Stimulated activated CD8-positive, alpha-beta memory T cell treated with anti-CD3 and anti-CD28 coated beads, Interleukin-4, amount 100 ng/mL, for 4 hours (primary cell): ENCODE measurements around the gene MRI1.
A peak's percentile ranks its signal among the peaks of the same experiment; 100 is the strongest.
"Not testable (repeated sequence)": the region's sequence is repeated elsewhere in the genome, so short reads cannot be mapped to it uniquely, and the experiment has no call there.

Experiments
- DNase-seq, 2 donors: peaks; one replicate each; pipeline ENCODE4 v3.0.0-alpha.2; 2020; ENCODE audit warnings: low read depth in 2 of 2, low spot score in 1 of 2

MRI1 gene

DNA sequence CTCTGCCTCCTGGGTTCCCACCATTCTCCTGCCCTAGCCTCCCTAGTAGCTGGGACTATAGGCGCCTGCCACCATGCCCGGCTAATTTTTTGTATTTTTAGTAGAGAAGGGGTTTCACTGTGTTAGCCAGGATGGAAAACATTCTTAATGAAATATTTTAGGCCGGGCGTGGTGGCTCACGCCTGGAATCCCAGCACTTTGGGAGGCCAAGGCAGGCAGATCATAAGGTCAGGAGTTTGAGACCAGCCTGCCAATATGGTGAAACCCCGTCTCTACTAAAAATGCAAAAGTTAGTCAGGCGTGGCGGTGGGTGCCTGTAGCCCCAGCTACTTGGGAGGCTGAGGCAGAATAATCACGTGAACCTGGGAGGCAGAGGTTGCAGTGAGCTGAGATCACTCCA lies 29.0 kb downstream of the MRI1 start:
- DNase-seq, result not testable (repeated sequence)

DNA sequence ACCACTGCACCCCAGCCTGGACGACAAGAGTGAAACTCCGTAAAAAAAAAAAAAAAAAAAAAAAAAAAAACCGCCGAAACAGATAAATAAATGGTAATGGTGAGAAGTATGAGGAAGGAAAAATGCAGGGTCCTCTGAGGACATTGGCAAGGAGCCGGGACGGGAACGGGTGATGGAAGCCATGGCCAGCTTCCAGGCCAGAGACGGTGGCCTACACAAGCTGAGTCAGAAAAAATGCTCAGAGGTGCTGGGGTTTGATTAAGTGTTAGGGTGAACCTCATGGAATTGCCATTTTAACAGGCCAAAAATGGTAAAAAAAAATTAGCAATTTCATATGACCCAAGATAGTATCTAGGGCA lies 30.1 kb downstream of the MRI1 start:
- no peak for DNase-seq

DNA sequence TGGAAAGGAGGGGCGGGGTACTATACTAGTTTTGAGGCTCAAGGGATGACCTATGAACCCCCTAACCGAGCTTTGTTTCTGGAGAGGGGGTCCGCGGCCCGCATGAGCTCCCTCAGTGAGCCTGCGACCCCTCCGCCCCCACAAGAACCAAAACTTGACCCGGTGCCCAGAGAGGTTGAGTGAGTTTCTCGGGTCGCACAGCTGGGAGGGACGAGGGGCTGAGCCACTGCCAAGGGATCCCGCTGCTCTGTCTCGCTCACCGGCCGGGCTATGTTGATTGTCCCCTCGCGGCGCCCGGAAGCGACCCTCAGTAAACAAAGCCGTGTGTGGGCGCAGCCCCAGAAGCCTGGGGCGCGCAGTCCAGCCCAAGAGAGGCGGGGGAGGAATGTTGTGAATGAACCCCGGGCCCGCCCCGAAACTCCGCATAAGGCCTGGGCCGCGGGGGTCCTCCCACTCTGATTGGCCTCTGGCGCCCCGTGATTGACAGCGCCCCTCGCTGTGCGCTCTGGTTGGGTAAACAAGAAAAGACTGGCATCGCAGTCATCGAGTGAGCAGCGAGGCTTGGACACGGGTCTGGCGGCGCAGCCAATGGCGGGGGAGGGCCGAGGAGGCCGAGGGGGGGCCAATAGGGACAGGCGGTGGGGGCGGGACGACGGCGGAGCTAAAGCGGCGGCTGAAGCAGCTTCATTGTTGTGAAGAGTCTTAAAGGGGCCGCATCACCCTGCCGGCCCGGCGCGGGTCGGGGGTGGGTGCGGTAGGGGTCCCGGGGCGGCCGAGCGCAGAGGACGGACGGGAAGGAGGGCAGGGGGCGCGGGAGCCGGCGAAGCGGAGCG lies 30.7 kb downstream of the MRI1 start, which contains the start of gene ZSWIM4:
Gene ZSWIM4, plus strand, starts transcription at position 687 of the 833 bp plus-strand sequence. CDS start 206 bp downstream, outside the sequence.
- DNase-seq, result peak; percentile 80 to 93

DNA sequence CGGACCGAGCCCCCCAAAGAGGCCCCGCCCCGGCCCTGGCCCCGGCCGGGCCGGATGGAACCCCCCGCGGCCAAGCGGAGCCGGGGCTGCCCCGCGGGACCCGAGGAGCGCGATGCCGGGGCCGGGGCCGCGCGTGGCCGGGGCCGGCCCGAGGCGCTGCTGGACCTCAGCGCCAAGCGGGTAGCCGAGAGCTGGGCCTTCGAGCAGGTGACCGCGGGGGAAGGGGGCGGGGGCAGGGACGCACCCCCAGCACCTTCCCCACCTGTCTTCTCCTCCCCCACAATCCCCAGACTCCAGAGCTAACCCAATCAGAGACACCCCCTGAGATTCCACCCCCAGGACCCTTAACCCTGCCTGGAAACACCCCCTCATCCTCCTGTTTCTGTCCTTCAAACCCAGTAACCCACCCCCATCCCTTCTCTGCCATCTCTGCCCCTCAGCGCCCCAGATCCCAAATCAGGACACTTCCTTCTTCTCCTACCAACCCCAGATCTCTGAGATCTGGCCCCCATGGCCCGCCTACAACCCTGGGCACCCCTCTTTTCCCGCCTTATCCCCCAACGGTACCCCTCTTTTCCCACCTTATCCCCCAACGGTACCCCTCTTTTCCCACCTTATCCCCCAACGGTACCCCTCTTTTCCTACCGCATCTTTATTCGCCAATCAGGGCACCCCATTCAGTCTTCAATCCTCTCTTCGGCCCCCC lies 31.4 kb downstream of the MRI1 start:
- DNase-seq, result no peak

DNA sequence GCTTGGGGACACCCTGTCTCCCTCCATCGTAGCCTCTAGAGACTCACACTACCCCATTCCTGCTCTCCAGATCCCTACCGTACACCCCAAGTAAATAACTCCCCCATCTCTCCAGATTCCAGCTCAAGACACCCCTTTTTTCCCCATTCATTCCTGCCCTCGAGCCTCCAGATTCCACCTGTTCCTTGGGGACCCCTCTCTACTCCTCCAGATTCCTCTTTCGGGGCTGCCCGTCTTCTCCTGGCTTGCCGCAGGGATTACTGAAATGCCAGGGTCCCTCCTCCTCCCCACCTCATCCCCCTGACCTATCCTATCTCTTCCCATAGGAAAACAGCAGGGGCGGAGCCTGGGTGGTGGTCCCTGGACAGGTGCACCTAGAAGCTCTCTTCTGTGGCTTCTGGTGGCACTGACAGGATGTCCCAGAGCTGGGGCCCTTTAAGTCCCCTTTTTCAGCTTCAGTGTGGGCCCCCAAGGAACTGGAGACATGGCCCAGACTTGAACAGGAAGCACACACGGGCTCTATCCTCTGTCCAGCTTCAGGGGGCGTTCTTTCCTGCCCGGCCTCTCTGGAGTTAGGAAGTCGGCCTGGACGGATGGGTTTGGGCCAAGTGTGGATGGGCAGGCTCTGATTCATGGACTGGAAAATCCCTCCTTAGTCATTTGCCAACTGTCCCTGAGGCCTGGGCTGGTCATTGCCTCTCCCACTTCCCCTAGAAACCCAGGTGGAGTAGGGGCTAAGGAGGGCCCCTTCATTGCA lies 32.2 kb downstream of the MRI1 start:
- no peak for DNase-seq

DNA sequence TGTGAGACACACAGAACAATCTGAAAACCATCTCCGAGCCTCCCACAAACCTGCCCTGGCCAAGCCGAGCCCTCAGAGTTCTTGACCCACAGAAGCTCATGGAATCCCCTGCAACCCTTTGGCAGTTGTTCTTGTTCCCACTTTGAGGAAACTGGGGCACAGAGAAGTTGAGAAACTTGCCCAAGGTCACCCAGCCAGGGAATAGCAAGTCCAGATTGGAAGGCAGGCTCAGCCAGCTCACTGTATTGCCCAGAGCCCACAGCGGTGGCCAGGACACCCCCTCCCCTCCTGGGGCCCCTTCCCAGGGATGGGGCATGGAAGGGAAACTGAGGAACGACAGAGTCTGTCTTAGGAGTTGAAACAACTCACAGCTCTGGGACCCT lies 32.7 kb downstream of the MRI1 start:
- DNase-seq, result no peak

DNA sequence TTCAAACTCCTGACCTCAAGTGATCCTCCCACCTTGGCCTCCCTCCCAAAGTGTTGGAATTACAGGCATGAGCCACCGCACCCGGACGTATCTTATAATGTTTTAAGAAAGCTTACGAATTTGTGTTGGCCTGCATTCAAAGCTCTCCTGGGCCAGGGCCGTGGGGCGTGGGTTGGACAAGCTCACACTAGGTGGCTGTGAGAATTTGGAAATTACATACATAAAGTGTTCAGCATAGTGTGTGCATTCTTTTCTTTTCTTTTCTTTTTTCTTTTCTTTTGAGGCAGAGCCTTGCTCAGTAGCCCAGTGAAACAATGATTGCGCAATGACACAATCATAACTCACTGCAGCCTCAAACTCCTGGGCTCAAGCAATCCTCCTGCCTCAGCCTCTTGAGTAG lies 33.5 kb downstream of the MRI1 start:
- DNase-seq, result no peak

DNA sequence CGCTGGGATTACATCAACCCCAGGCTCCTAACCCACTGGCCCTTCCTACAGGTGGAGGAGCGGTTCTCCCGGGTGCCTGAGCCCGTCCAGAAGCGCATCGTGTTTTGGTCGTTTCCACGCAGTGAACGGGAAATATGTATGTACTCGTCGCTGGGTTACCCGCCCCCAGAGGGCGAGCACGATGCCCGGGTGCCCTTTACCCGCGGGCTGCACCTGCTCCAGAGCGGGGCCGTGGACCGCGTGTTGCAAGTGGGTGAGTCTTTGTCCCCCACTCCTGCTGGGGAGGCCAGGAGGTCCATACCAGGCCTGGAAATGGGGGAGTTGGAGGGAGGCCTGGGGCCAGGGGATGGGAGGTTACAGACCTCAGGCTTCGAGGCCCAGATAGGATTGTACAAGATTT lies 35.3 kb downstream of the MRI1 start:
- no peak for DNase-seq

DNA sequence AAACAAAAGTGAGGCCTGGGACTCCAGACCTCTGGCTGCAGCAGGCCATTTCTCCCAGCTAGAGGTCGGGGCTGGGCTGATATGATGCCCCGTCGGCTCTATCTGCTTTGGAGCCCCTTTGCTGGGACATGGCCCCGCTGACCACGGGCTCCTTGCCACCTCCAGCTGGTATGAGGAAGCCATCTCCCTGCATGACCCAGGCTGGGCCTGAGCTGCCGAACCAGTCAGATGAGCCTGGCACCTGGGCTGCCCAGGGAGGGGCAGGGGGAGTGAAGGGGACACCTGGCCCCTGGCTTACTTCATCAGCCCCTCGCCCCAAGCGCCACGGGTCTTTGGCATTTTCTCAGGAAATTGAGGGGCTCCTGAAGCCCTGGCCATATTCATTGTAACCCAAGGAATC lies 38.7 kb downstream of the MRI1 start:
- no peak for DNase-seq

DNA sequence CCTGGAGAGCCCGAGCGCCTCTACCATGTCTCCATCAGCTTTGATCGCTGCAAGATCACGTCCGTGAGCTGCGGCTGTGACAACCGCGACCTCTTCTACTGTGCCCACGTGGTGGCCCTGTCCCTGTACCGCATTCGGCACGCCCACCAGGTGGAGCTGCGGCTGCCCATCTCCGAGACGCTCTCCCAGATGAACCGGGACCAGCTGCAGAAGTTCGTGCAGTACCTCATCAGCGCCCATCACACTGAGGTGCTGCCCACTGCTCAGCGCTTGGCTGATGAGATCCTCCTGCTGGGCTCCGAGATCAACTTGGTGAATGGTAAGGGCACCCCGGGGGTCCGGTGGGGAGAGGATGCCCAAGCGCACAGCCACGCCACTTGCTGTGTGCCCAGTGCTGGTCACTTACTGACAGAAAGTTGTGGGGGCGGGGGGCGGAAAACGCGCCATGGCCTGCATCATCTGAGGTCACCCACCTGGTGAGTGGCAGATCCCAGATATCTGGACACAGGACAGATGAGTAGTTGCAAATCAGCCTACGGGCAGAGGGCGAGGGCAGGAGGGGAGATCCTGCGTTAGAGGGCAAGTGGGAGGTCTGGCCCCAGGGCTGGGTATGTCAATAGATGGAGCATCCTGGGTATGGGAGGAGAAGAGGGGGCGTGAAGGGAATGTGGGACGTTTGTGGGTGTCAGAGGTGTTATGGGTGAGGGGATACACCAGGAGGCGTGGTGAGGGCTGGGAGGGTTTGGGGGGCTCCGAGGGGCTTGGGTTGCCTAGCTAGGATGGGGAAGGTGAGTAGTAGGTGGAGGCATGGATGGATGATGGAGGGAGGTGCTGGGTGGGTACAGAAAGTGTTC lies 40.7 kb downstream of the MRI1 start:
- no peak for DNase-seq

DNA sequence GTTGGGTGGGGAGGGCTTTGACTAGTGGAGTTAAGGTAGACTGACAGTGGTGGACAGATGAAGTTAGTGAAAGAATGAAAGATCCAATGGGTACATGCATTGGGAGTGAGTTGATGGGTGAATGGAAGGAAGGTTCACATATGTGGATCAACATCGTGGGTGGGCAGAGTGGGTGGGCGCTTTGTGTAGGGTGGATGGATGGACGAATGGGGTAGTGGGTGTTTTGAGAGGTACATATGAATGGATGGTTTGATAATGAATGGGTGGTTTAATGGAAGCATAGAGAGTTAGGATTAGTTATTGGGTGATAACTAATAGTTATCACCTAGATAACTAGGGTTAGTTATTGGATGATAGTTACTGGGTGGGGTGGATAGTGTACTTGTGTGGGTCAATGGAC lies 42.4 kb downstream of the MRI1 start:
- no peak for DNase-seq

DNA sequence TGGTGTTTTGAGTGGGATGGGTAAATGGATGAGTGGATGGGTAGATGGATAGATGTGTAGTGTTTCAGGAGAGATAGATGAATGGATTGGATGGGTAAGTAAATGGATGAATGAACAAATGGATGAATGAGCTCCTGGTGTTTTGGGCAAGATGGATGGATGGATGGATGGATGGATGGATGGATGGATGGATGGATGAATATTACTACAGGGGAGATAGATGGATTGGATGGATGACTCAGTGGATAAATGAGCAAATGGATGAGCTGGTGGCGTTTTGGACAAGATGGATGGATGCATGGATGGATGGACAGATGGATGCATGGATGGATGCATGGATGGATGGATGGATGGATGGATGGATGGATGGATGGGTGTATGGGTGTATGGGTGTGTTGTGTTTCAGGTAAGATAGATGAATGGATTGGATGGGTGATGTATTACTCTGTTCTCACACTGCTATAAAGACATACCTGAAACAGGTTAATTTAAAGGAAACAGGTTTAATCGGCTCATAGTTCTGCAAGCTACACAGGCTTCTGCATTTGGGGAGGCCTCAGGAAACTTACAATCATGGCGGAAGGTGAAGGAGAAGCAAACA lies 43.2 kb downstream of the MRI1 start:
- no peak for DNase-seq

DNA sequence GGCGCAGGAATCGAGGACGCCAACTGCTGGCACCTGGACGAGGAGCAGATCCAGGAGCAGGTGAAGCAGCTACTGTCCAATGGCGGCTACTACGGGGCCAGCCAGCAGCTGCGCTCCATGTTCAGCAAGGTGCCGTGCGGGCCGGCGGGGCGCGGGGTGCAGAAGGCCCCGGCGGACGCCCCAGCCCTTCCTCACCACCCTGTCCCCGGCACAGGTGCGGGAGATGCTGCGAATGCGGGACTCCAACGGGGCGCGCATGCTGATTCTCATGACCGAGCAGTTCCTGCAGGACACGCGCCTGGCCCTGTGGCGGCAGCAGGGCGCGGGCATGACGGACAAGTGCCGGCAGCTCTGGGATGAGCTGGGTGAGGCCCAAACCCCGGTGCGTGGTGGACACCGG lies 44.5 kb downstream of the MRI1 start:
- no peak for DNase-seq

DNA sequence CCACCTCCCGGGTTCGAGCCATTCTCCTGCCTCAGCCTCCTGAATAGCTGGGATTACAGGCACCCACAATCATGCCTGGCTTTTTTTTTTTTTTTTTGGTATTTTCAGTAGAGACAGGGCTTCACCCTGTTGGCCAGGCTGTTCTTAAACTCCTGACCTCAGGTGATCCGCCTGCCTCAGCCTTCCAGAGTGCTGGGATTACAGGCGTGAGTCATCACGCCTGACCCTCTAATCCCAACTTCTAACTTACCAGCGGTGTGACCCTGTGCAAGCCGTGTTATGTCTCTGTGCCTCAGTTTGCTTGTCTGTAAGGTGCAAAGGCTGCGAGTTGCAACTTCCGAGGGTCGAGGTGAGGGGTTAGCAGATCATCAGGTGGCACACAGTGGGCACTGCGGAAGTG lies 48.2 kb downstream of the MRI1 start:
- DNase-seq, result no peak

DNA sequence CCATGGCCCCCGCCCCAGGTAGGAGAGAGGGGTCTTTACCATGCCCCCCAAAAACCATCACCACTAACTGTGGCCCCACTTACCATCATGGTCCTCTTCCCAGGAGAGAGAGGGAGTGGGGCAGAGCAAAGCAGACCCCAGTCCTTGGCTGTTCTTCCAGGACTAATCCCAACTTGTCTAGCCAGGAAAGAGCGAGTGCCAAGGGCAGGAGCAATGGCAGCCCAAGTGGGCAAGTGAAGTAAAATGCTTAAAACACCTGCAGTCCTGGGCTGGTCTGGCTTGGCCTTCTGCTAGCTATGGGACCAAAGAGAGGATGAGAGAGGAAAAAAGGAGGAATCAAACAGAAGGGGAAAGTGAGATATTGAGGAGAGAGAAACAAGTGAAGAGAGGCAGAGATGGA lies 48.8 kb downstream of the MRI1 start:
- no peak for DNase-seq

DNA sequence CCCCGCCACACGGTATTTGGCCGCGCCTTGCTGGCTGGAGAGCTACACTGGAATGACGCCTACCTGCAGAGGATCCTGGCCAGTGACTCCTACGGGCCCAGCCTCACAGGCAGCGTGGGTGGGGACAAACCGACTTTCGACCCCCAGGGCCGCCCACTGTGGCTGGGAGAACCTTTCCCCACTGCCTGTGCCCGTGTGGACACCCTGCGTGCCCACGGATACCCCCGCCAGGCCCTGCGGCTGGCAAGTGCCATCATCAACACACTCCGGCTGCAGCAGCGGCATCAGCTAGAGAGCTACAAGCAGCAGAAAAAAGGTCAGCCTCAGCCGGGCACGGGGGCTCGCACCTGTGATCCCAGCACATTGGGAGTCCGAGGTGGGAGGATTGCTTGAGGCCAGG lies 50.2 kb downstream of the MRI1 start:
- DNase-seq, result no peak

DNA sequence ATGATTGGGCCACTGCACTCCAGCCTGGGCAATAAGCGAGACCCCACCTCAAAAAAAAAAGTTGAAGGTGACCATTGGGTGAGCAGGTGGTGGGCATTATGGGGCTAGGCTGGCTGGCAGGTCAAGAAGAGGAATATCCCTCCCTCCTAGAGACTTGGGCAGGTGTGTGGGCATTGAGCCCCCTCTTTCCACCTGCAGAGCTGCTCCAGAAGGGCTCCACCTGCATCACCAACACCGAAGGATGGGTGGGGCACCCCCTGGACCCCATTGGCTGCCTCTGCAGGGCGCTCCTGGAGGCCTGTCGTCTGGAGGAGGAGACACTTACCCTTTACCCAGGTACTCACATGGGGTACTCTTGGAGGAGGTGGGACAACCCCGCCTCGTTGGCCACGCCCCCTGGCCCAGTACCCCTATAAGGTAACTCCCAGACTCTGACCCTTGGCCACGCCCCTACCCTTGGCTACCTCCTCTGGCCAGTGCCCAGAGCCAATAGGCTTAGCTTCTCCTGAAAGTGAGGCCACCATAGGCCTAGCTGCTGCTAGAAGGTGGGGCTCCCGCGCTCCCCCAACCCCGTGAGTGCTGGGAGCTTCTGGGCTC lies 52.8 kb downstream of the MRI1 start:
- no peak for DNase-seq

DNA sequence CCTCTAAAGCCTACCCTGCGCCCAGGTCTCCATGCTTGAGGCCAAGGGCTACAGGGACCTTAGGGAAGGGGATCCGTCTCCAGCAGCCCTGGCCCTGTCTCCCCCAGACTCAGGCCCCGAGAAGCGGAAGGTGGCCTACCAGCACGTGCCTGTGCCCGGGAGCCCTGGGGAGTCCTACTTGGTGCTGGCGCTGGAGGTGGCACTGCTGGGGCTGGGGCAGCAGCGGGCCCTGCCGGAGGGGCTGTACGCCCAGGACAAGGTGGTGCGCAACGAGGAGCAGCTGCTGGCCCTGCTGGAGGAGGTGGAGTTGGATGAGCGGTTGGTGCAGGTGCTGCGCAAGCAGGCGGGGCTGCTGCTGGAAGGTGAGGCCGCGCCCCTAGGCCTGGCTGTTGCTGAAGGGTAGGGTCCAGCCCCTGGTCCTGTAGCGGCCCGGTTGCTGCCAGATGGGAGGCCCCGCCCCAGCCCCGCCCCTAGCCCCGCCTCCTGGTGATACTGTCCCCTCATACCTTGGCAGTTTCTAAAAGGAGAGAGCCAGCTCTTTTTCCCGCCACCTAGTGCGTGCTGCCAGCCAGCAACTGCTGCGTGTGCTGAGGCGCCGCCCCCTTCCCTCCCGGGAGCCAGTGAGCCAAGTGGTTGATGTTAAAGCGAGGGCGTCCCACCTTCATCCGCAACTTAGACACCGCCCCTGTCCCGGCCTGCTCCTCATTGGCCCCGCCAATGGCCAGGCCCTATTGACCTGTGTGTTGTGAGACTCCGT lies 53.5 kb downstream of the MRI1 start:
- DNase-seq, result no peak

DNA sequence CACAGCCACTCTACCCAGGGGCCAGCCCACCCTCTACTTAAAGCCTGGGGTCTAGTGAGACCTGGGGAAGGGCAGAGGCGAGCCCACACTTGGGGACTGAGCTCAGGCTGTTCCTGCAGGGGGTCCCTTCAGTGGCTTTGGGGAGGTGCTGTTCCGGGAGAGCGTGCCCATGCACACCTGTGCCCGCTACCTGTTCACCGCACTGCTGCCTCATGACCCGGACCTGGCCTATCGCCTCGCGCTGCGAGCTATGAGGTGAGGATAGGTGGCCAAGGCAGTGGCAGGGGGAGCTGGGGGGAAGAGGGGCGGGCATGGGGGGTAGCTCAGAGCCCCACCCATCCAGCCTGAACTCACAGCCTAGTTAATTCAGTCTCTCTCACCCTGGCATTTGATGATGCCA lies 54.9 kb downstream of the MRI1 start:
- DNase-seq, result no peak

DNA sequence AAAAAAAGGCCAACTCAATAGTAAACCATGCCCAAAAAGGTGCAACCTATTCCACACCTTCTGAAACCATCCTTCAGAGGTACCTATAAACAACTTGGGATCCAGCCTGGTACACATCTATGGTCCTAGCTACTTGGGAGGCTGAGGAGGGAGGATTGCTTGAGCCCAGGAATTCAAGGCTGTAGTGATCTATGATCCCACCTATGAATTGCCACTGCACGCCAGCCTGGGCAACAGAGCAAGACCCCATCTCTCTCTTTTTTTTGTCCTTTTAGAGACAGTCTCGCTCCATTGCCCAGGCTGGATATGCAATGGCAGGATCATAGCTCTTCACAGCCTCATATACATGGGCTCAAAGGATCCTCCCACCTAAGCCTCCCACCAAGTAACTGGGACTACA lies 57.0 kb downstream of the MRI1 start:
- DNase-seq, result no peak
